ENCODE measurements around the gene SPTBN1.

DNA sequence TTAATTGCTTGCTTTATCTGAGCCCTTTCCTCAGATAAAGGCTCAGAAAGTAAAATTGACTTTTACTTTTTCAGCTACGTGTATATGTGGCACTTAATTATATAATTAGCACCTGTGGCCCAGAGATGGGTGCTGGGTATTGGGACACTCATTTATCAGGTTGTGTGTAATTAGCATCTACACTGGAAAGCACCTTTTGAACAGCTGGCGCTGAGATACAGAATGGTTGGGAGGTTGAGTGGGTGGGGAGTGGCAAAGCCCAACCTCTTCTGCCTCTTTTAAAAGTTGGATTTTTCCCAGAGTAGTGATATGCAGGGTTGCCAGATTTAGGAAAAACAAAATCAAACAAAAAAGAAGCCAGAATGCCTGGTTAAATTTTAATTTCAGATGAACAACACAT, 23.9 kb downstream of the SPTBN1 start:
- no peak for TF ChIP-seq MYC (IDR thresholded peaks at IDR 0.05; ENCODE audit: borderline replicate concordance, low read length)
- TF ChIP-seq RAD21 (conservative IDR thresholded peaks at IDR 0.05 in 1 of 2, IDR thresholded peaks at IDR 0.05 in 1 of 2): no peak
- TF ChIP-seq CTCF (IDR thresholded peaks at IDR 0.05): no peak
